ENCODE measurements around the gene HBP1.

The HBP1 gene

DNA sequence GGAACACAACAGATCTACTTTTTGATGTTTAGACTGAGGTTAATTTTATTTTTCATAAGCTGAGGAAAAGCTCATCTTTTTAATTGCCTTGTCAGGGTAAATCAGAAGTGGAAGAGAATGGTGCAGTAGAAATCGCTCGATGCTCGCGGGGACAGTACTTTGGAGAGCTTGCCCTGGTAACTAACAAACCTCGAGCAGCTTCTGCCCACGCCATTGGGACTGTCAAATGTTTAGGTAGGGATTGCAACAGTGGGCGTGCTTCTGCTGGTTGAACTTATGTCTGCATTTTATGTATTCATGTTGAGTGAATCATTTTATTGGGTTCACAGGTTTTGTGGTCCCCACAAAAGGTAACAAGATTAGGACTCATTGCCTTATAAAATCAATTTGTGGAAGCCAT is 11.7 kb upstream of the HBP1 start:
- no peak for DNase-seq

- no peak for DNase-seq
Measured at GRCh38 chr7:107158028-107158427, 10.8 kb upstream of the HBP1 start.

- no peak for DNase-seq
Measured at GRCh38 chr7:107160389-107160788, 8.4 kb upstream of the HBP1 start.

DNA sequence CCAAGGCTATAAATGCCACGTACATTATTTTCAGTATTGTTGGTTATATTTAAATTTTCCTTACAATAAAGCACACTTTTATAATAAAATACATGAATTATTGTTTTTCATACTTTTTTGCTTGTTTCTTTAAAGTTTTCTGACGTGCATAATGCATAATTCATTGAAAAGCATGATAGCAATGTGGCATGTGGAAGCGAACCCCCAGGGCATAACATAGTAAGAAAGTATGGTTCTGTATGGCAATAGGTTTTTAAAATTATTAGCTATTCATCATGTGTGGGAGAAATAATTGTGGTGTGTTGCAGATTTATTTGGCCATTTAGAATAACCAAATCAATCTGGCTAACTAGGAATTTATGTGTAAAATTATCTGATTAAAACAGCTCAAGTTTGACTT is 7.4 kb upstream of the HBP1 start:
- no peak for DNase-seq

GRCh38 chr7:107162475-107162874 is 6.3 kb upstream of the HBP1 start:
- no peak for DNase-seq

GRCh38 chr7:107164092-107164491 is 4.7 kb upstream of the HBP1 start:
- DNase-seq, result no peak

DNA sequence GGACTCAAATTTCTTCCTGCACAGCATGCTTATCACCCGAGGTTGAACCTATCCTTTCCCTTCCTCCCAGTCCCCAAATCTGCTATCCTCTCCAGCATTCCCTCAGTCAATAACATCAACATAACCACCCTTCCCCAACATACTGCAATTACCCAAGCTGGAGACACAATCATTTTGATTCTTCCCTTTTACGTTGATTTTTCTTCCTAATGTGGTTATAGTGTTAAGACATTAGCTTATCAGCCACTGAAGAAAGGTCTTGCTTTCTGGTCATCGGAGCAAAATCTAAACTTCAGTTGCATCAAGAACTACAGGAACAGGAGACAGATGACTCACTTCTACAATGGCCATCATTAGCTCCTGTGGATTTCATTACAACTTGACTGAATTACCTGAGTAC is 3.5 kb upstream of the HBP1 start:
- DNase-seq, result no peak

GRCh38 chr7:107166736-107167426 is 1.9 kb upstream of the HBP1 start:
- no peak for DNase-seq

DNA sequence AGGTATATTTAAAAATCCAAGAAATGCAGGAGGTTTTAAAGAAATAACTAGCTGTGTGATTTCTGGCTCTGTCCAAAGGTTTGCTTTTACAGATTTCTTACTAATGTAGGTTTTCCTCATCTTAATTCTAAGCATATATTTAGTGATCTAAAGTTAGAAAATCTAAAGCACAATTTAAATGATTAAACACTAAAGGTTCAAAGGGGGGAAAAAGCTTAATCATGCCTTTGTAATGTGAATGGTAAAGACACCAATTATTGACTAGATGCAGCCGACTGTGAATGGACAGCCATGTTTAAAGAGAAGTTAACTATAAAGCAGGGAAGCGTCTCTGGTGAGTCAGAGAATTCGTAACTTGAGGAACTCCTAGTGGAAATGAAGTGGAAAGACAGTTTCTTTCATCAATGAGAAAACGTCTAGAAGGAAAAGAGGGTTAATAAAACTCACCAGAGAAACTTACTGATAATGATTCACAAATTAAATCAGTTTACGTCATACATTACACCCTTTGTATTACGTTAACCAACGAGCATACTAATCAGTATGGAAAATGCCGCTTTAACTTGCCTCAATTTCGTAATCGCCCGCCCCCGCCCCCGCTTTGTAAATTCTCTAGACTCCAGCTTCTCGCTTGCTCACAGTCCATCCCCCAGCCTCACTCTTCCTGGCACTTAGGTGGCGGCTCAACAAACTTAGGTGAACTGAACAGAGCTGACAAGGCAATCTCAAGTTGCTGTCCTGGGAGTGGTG is 1.1 kb upstream of the HBP1 start:
- peak; percentile 59 for DNase-seq

GRCh38 chr7:107169120-107170050 is 582 bp downstream of the HBP1 start:
- DNase-seq, result peak; percentile 96

GRCh38 chr7:107170051-107170915 is 1.5 kb downstream of the HBP1 start:
- no peak for DNase-seq

GRCh38 chr7:107171496-107171895 is 2.7 kb downstream of the HBP1 start:
- no peak for DNase-seq

DNA sequence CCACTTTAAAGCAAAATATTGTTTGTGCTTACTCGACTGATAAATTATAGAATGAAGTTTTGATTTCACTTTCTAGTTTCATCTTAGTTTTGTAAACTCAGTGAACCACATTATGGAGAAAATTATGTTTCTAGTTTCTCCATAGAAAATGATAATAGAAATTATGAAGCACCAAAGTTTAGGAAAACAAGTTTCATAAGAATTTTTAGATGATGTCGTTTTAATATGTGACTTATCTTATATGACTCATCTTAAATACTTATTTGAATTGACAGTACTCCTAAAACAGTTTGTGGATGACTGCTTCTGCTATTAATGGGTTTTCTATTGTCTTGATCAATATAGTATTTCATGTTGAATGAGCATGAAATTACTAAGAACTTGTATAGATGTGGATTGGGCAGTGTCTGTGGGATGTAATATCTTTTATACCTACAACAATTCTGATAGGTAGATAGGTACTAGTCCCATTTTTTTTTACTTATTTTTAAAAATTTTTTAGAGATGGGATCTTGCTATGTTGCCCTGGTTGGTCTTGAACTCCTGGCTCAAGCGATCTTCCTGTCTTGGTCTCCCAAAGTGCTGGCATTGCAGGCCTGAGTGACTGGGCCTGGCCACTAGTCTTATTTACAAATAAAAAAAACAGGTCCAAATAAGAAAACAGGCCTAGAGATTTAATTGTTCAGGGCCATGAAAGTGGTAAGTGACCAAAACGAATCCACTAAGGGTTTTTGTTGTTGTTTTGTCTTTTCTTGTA is 3.7 kb downstream of the HBP1 start:
- DNase-seq, result no peak

DNA sequence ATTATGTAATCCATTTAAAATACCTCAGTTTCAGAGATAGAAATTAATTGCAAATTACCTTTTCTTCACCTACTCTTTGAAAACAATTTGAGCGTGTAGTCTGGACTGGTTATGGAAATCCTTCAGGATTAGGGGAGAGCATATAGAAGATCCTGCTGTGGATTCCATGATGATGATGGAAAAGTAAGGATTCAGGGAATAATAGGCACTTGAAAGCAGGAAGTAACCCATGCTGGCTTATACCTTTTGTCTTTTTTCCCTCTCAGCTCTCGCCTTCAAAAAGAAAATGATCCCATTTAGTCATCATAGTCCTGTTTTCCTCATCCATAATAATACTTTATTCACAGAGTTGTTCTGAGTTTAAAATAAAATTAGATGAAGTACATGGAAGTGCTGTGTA is 4.4 kb downstream of the HBP1 start:
- DNase-seq, result no peak

DNA sequence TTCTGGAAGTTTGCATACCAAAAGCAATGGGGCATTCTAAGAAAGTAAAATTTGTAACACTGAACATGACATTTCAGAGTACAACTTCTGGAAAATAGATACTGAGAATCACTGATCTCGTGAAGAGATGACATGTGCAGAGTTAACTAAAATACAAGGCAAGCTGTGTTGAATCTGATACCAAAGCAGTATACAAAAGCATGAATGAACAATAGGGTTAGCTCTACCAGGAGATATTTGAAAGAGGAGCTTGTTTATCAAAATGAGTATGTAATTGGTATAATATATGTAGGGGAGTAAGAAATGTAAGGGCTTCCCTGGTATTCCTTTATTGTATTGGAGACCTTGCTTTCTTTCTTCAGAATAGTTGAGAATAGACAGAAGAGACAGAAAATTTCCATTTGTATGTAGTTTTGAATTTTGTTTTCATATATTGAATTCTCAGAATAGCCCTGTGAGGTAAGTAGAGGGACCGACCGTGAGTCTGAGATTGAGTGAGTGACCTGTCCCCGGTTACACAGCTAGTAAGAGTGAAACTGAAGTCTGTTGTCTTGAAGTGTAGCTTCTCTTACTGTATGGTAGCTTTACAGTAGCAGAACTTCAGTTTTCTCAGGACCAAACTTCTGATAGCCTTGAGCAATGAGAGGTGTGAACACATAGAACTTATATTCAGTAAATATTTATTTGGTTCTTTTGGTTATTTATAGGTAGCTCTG is 5.0 kb downstream of the HBP1 start:
- no peak for DNase-seq

DNA sequence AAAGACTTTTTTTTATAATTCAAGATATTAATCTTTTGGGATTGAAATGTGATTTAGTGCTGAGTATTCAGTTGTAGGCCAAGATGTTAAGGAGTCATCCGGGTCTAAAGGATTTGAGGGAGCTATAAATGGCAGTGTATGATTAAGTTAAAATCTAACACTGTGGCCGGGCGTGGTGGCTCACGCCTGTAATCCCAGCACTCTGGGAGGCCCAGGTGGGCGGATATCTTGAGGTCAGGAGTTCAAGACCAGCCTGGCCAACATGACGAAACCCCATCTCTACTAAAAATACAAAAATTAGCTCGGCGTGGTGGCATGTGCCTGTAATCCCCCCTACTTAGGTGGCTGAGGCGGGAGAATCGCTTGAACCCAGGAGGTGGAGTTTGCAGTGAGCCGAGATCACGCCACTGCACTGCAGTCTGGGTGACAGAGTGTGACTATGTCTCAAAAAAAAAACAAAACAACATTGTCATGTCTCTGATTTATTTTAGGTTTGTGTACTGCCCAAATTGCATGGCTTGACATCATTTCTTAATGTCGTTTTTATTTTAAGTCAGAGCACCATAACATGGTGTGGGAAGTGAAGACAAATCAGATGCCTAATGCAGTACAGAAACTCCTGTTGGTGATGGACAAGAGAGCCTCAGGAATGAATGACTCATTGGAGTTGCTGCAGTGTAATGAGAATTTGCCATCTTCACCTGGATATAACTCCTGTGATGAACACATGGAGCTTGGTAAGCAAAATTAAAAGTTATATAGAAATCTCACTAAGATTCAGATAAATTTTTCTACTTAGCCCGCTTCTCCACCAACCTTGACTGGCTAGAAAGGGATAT is 10.7 kb downstream of the HBP1 start:
- DNase-seq, result no peak

GRCh38 chr7:107180378-107180777 is 11.6 kb downstream of the HBP1 start:
- peak; percentile 15 for DNase-seq

DNA sequence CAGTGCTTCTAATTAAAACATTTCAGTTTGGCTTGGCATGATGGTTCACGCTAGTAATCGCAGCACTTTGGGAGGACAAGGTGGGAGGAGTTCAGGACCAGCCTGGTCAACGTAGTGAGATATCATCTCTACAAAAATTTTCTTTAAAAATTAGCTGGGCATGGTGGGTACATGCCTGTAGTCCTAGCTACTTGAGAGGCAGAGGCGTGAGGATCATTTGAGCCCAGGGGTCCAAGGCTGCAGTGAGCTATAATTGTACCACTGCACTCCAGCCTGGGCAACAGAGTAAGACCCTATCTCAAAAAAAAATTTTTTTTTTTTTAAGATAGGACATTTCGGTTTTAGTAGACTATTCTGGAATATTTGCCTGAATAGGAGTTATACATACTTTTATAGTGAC is 12.4 kb downstream of the HBP1 start:
- DNase-seq, result no peak

DNA sequence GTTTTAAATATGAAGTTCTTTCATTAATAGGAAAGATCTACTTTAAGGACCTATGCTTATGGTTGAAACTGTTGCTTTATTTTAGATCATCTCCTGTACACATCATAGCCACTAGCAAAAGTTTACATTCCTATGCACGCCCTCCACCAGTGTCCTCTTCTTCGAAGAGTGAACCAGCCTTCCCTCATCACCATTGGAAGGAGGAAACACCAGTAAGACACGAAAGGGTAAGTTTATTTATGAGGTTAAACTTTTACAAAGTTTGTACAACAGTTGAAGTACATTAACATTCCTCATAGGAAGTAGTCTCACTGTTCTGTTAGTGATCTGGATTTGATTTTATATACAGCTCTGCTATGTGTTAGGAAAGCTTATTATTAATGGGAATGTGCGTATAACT is 16.9 kb downstream of the HBP1 start:
- DNase-seq, result no peak

DNA sequence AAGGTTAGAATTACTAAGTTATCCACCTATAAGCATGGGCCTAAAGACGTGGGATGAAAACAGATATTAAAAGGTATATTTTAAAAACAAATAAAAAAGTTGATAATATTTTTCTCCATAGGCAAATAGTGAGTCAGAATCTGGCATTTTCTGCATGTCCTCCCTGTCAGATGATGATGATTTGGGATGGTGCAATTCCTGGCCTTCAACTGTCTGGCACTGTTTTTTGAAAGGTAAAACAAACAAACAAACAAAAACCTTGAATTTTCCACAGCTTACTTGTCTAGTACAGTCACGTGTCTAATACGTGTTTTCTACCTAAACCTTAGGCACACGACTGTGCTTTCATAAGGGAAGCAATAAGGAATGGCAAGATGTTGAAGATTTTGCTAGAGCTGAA is 17.4 kb downstream of the HBP1 start:
- DNase-seq, result no peak
